Skeletal muscle tissue (tissue), 4 donors: ENCODE measurements around the gene CBL. TPM values are rescaled to one million over a fixed set of nuclear protein-coding genes. Genes with fewer than 3 reads are reported as not detected.

Experiments used
- H3K27ac ChIP-seq: one replicate; pipeline ENCODE4 v1.7.0; 2013; ENCODE audit warnings: mild to moderate bottlenecking, low read depth, low read length, inconsistent platforms
- H3K27me3 ChIP-seq, 3 donors: one replicate each; pipeline ENCODE4 v1.7.0; 2013; ENCODE audit warnings: low read length in 3 of 3; ENCODE audit not compliant: control insufficient read depth in 3 of 3, insufficient read depth in 3 of 3
- H3K36me3 ChIP-seq, 3 donors: one replicate each; pipeline ENCODE4 v1.7.0; 2013; ENCODE audit warnings: low read length in 3 of 3; ENCODE audit not compliant: control insufficient read depth in 3 of 3, insufficient read depth in 3 of 3
- H3K4me1 ChIP-seq, 3 donors: one replicate each; pipeline ENCODE4 v1.7.0; 2013; ENCODE audit warnings: low read length in 3 of 3, mild to moderate bottlenecking in 3 of 3; ENCODE audit not compliant: control insufficient read depth in 3 of 3, insufficient read depth in 3 of 3
- H3K4me3 ChIP-seq, 3 donors: one replicate each; pipeline ENCODE4 v1.7.0; 2013; ENCODE audit warnings: low read length in 3 of 3
- H3K9ac ChIP-seq, 3 donors: one replicate each; pipeline ENCODE4 v1.7.0; 2013; ENCODE audit warnings: low read length in 3 of 3, mild to moderate bottlenecking in 3 of 3, moderate library complexity in 2 of 3, low read depth in 1 of 3
- H3K9me3 ChIP-seq, 3 donors: one replicate each; pipeline ENCODE4 v1.7.0; 2013; ENCODE audit warnings: low read length in 3 of 3; ENCODE audit not compliant: control insufficient read depth in 3 of 3
- total RNA-seq: library from RNA; depleted of rRNA; stranded (reverse); fragments of >200 nt; gene quantifications from one replicate; pipeline ENCODE4 v1.2.3, GENCODE V29; 2014
- donor health status: Osteomylitis.

The CBL gene
- total RNA-seq, 1 donor from 2014 or later: 9.9 TPM

GRCh38 chr11:119339589-119340334 is 133.6 kb downstream of the CBL start:
- peaks cover 6 to 14% (median 9%) of the 10 kb centered on the region in 3 donors for H3K36me3 ChIP-seq
- peak overlapping the region; percentile 59 to 68 (median 63) for H3K4me3 ChIP-seq
- H3K27ac ChIP-seq: peak overlapping the region; percentile 88
- H3K4me1 ChIP-seq: peaks cover 57 to 64% (median 62%) of the 10 kb centered on the region in 3 donors
- H3K9me3 ChIP-seq: no peaks in the 10 kb centered on the region
- peaks cover 5 to 20% (median 18%) of the 10 kb centered on the region in 3 donors for H3K27me3 ChIP-seq
- peak overlapping the region; percentile 74 to 79 (median 76) for H3K9ac ChIP-seq

DNA sequence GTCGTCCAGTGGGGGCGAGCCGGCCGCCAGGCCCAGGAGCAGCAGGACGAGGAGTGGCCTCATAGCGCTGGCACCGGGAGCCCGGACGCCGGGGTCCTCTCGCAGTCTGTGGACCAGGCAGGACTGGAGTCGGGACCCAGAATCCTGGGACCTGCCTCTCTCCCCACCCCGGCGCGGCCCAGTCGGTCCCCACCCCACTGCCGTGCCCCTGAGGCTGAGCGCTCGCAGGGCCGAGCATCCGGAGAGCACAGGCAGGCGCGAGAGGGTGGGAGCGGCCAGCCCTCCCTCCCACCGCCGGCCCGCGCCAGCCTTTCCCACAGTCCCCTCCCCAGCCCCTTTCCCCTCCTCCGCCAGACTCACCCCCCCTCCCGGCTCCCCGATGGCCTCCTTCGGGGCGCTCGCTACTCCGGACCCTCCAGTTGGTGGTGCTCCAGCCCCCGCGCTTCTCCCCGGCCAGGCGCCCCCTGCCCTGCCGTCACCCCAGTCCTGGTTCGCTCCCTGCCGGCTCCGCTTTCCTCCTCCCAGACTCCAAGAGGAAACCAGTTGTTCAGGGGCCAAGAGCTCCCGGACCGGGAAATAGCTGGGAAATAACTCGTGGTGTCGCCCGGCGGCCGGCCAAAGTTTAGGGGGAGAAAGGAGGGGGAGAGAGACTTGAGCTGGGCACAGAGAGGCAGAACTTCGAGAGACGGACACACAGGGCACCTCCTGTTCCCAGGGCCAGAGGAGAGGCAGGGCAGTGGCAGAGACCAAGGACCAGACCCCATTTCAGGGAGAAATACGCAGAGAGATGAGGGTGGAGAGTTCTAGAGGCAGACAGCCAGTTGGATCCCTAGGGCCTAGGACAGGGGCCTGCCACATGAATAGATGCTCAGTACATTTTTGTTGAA is 134.4 kb downstream of the CBL start, which contains the start of gene C1QTNF5:
C1QTNF5 (minus strand) TSS at position 549 of the 887 bp plus-strand sequence; CDS start at position 63, 486 bp downstream.
- H3K4me1 ChIP-seq: peaks cover 49 to 56% (median 54%) of the 10 kb centered on the region in 3 donors
- peaks cover 6 to 14% (median 9%) of the 10 kb centered on the region in 3 donors for H3K36me3 ChIP-seq
- H3K4me3 ChIP-seq: peak within 1 kb of the TSS; percentile 59 to 68 (median 63)
- no peaks in the 10 kb centered on the region for H3K9me3 ChIP-seq
- H3K27me3 ChIP-seq: peaks cover 5 to 20% (median 18%) of the 10 kb centered on the region in 3 donors
- peak within 1 kb of the TSS; percentile 74 to 79 (median 76) for H3K9ac ChIP-seq
- peak within 1 kb of the TSS; percentile 88 for H3K27ac ChIP-seq

GRCh38 chr11:119341222-119342022 is 135.3 kb downstream of the CBL start:
- peaks cover 41 to 49% (median 49%) of the 10 kb centered on the region in 3 donors for H3K4me1 ChIP-seq
- peak overlapping the region; percentile 52 to 68 (median 56) for H3K4me3 ChIP-seq
- H3K27ac ChIP-seq: peak overlapping the region; percentile 88
- peak overlapping the region; percentile 38 to 73 (median 43) for H3K9ac ChIP-seq
- peaks cover 5 to 20% (median 18%) of the 10 kb centered on the region in 3 donors for H3K27me3 ChIP-seq
- peaks cover 2 to 8% (median 5%) of the 10 kb centered on the region in 3 donors for H3K36me3 ChIP-seq
- no peaks in the 10 kb centered on the region for H3K9me3 ChIP-seq

DNA sequence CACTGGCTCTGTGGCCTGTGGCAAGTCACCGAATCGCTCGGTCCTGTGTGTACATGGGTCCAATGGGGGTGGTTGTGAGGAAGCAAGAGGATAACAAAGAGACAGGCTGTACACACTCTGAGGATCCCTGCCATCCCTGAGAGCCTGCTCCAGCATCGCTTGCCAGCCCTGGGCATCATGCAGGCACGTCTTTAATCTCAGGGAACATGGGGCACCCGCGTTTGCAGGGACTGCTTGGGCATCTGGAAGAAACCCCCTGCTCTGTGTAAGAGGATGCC is 135.8 kb downstream of the CBL start:
- H3K36me3 ChIP-seq: peaks cover 0 to 4% (median 2%) of the 10 kb centered on the region in 3 donors
- H3K27me3 ChIP-seq: peaks cover 5 to 20% (median 18%) of the 10 kb centered on the region in 3 donors
- H3K9me3 ChIP-seq: no peaks in the 10 kb centered on the region
- no peak overlapping the region for H3K27ac ChIP-seq
- no peak overlapping the region for H3K9ac ChIP-seq
- H3K4me1 ChIP-seq: peaks cover 42 to 50% (median 45%) of the 10 kb centered on the region in 3 donors
- H3K4me3 ChIP-seq: no peak overlapping the region

DNA sequence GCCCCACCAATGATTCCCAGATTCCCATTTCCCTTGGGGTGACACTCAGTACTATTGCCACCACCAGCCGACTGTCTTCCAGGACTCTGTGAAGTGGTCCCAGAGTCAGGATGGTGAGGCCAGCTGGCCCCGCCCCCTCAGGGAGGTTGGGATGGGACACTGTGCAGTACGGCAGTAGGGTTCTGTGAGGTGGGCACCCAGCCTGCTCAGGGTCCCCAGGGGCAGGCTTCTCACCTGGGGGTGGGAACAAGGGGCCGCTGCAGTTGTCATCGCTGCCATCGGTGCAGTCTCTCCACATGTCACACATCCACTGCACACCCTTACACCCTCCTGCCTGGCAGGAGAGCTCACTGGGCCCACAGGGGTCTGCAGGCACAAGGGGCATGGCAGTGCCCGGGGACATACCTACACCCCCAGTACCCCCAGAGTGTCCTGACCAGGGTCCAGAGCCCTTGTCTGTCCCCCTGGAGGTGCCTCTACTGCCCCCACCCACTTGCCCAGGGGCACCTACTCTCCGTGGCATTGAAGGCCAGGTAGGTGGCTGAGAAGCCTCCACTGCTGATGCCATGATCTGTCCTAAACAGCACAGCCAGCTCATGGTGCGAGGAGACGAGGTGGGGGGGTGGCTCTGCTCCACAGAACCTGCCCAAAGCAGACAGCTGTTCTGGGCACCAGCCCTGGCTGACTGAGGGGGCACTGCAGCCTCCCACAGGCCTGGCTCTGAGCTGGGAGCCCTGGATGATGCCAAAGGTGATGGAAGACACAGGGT is 136.4 kb downstream of the CBL start:
- Histone ChIP-seq H3K36me3 (no peaks in the 10 kb centered on the region), H3K9me3 (no peaks in the 10 kb centered on the region), H3K27me3 (peaks cover 5 to 20% (median 18%) of the 10 kb centered on the region in 3 donors), H3K9ac (no peak overlapping the region), H3K4me1 (peaks cover 37 to 49% (median 43%) of the 10 kb centered on the region in 3 donors), H3K27ac (no peak overlapping the region), H3K4me3 (no peak overlapping the region)

DNA sequence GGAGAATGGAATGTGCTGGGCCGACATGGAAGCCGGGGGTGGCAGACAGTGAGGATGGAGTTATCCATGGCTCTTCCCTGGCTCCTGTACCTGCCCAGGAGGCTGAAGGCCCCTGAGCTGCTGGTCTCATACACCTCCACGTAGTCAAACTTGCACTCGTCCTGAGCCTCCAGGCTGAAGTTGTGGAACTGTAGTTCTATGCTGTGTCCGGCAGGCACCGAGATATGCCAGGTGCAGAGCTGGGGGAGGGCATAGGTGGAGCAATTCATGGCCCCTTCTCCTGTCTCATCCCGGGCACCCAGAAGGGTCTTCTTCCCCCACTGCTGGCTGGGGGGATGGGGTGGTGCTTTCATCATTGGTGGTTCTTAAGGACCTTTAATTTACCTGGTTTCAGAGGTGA is 137.6 kb downstream of the CBL start:
- no peak overlapping the region for H3K4me3 ChIP-seq
- H3K27me3 ChIP-seq: peaks cover 5 to 20% (median 18%) of the 10 kb centered on the region in 3 donors
- peak overlapping the region in 1 of 3 donors; percentile 8 for H3K9ac ChIP-seq
- H3K27ac ChIP-seq: no peak overlapping the region
- H3K36me3 ChIP-seq: no peaks in the 10 kb centered on the region
- peaks cover 30 to 46% (median 40%) of the 10 kb centered on the region in 3 donors for H3K4me1 ChIP-seq
- H3K9me3 ChIP-seq: no peaks in the 10 kb centered on the region

DNA sequence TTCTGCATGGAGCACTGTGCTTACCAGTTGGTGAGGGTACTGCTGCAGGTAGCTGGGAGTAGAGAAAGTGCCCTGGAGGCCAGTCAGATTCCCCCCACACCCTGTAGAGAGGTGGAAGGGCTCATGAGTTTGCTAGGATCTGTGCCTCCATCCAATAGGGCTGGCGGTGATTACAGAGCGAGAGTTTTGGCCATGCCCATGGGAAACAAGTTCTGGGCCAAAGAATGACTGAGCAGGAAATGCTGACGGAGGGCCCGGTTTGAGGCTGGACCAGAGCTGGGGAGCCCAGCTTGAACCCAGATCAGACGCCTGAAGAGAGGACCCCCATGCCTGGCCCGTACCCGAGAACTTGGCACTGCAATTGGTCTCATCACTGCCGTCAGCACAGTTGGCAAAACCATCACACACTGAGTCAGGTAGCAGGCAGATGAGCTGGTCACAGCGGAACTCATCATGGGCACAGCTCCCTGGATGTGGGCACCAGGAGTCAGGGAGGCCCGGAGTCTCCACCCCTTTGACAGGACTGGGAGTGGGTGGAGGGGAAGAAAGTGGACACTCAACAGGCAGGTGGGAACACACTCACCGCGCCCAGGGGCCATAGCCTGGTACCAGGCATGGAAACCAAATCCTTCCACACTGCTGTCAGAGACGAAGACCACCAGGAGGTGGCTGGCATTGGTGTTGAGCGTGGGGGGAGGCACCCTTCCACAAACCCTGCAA is 138.3 kb downstream of the CBL start:
- Histone ChIP-seq H3K27me3 (peaks cover 5 to 20% (median 18%) of the 10 kb centered on the region in 3 donors), H3K4me1 (peaks cover 23 to 38% (median 33%) of the 10 kb centered on the region in 3 donors), H3K9ac (no peak overlapping the region), H3K27ac (no peak overlapping the region), H3K36me3 (no peaks in the 10 kb centered on the region), H3K4me3 (no peak overlapping the region), H3K9me3 (no peaks in the 10 kb centered on the region)

GRCh38 chr11:119345685-119346084 is 139.5 kb downstream of the CBL start:
- H3K36me3 ChIP-seq: no peaks in the 10 kb centered on the region
- H3K9ac ChIP-seq: no peak overlapping the region
- H3K9me3 ChIP-seq: no peaks in the 10 kb centered on the region
- H3K27me3 ChIP-seq: peaks cover 5 to 20% (median 17%) of the 10 kb centered on the region in 3 donors
- H3K4me3 ChIP-seq: no peak overlapping the region
- H3K27ac ChIP-seq: no peak overlapping the region
- H3K4me1 ChIP-seq: peaks cover 19 to 35% (median 22%) of the 10 kb centered on the region in 3 donors
